Gastroesophageal sphincter (tissue), 4 donors: ENCODE results near the gene NRXN3. TPM values are rescaled to one million over a fixed set of nuclear protein-coding genes. Genes with fewer than 3 reads are reported as not detected.

Experiments
- ATAC-seq: fragments of 150-250 bp; one replicate; pipeline ENCODE4 v1.9.1; 2016; ENCODE audit warnings: mild to moderate bottlenecking, moderate library complexity
- H3K27ac ChIP-seq, 4 donors: fragments of 200-600 bp; sonication (generic) in 3 of 4; 1 replicate in 3 of 4; 2 replicates in 1 of 4; pipeline ENCODE4 v1.5.1; 2016 to 2019
- H3K27me3 ChIP-seq: fragments of 200-600 bp; sonication (generic); one replicate; pipeline ENCODE4 v1.5.1; 2019
- H3K36me3 ChIP-seq, 2 donors: fragments of 200-600 bp; sonication (generic); one replicate each; pipeline ENCODE4 v1.5.1; 2019; ENCODE audit warnings: control low read depth in 1 of 2
- H3K4me1 ChIP-seq, 3 donors: fragments of 200-600 bp; sonication (generic); 1 replicate in 2 of 3; 2 replicates in 1 of 3; pipeline ENCODE4 v1.5.1; 2016 to 2019; ENCODE audit warnings: control low read depth in 2 of 3
- H3K4me3 ChIP-seq, 2 donors: fragments of 200-600 bp; sonication (generic); one replicate each; pipeline ENCODE4 v1.5.1; 2019; ENCODE audit warnings: mild to moderate bottlenecking in 1 of 2, moderate library complexity in 1 of 2
- H3K9me3 ChIP-seq, 3 donors: fragments of 200-600 bp; sonication (generic); one replicate each; pipeline ENCODE4 v1.5.1; 2017 to 2019; ENCODE audit warnings: control low read depth in 2 of 3
- CTCF ChIP-seq, 4 experiments: fragments of 200-600 bp in 2 of 4; fragments of 450-650 bp in 2 of 4; sonication (generic) in 1 of 4; IDR thresholded peaks; one replicate each; pipeline ENCODE4 v1.5.1; 2017 to 2019; ENCODE audit warnings: antibody characterized with exemption in 4 of 4, mild to moderate bottlenecking in 2 of 4, moderate library complexity in 2 of 4
- EP300 ChIP-seq: sonication (generic); formaldehyde crosslinking; IDR thresholded peaks from one replicate; pipeline ENCODE4 v1.6.1; 2017; ENCODE audit warnings: antibody characterized with exemption, mild to moderate bottlenecking
- POLR2A ChIP-seq, 2 donors: fragments of 450-650 bp; IDR thresholded peaks; one replicate each; pipeline ENCODE4 v1.6.1; 2017; ENCODE audit warnings: antibody characterized with exemption in 2 of 2, mild to moderate bottlenecking in 2 of 2, moderate library complexity in 1 of 2
- POLR2AphosphoS5 ChIP-seq: sonication (generic); formaldehyde crosslinking; IDR thresholded peaks from one replicate; pipeline ENCODE4 v1.6.1; 2017; ENCODE audit warnings: antibody characterized with exemption
- WGBS, 2 donors: methylation state at CpG; one replicate each; pipeline ENCODE4 v1.1.5; 2018; ENCODE audit warnings: low coverage in 1 of 2; 5-methylcytosine and 5-hydroxymethylcytosine counted together
- total RNA-seq, 4 donors: library from RNA; depleted of rRNA; stranded (reverse); fragments of >200 nt; gene quantifications; one replicate each; pipeline ENCODE4 v1.1.0, GENCODE V29; 2016

NRXN3 gene
- total RNA-seq, 4 donors from 2014 or later = 74.2 to 192 (median 98.2) TPM

DNA sequence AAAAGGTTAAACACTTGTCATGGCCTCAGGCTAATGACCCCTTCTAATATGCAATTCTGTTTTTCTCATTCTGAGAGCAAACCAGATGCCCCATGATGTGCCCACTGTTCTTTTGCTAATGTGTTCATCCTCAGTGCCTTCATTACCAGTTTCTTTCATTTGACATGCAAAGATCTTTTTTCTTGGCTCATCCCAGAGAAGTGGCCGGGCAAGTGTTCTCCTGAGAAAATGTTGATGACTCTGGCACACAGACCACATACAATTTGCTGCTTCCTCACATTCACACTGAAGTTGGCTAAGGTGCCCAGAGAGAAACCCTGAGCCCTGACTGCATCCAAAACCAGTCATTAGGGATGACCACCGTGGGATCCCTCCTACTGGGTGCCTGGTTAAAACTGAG, 1207.8 kb downstream of the NRXN3 start:
- Histone ChIP-seq H3K4me3 (no peak overlapping the region), H3K36me3 (no peaks in the 10 kb centered on the region), H3K9me3 (no peaks in the 10 kb centered on the region), H3K4me1 (peaks cover 0 to 17% (median 0%) of the 10 kb centered on the region in 3 donors), H3K27me3 (no peaks in the 10 kb centered on the region), H3K27ac (no peak overlapping the region)
- 70 to 100% methylated on average over 1 to 2 of the region's 2 CpGs for WGBS, 2 donors
- no peak for TF ChIP-seq EP300
- ATAC-seq = no peak

DNA sequence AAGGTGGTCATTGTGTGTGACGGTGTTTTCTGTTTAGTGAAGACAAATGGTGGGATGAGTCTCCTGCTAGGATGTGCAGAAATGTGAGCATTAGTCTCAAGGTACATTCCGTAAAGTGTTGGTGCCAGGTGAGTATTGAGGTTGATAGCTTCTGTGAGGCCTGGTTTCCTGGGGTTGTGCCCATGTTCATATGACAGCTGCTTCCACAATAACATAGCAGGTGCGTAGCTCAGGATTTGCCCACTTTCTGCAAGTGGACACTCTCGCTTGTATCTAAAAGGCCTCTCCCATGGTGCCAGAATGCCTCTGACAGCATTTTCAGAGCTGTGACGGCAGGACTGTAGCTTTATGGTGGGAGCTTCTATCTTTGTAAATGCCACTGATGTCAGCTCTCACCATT, 1209.1 kb downstream of the NRXN3 start:
- Histone ChIP-seq H3K27me3 (no peaks in the 10 kb centered on the region), H3K4me1 (peaks cover 0 to 27% (median 3%) of the 10 kb centered on the region in 3 donors), H3K9me3 (no peaks in the 10 kb centered on the region), H3K36me3 (no peaks in the 10 kb centered on the region), H3K27ac (no peak overlapping the region), H3K4me3 (no peak overlapping the region)
- 96 to 100% methylated on average over 1 to 3 of the region's 5 CpGs for WGBS, 2 donors
- TF ChIP-seq EP300 = no peak
- no peak for TF ChIP-seq POLR2A (IDR thresholded peaks at IDR 0.05)
- no peak for TF ChIP-seq POLR2AphosphoS5
- TF ChIP-seq CTCF (IDR thresholded peaks at IDR 0.05) = no peak
- ATAC-seq = no peak

GRCh38 chr14:79383031-79383430, 1212.9 kb downstream of the NRXN3 start:
- H3K9me3 ChIP-seq = no peaks in the 10 kb centered on the region
- no peak overlapping the region for H3K4me3 ChIP-seq
- ATAC-seq = no peak
- peaks cover 0 to 16% (median 3%) of the 10 kb centered on the region in 3 donors for H3K4me1 ChIP-seq
- H3K27me3 ChIP-seq = no peaks in the 10 kb centered on the region
- H3K27ac ChIP-seq = no peak overlapping the region
- TF ChIP-seq POLR2AphosphoS5 (no peak), POLR2A (IDR thresholded peaks at IDR 0.05) (no peak), EP300 (no peak), CTCF (IDR thresholded peaks at IDR 0.05) (no peak)
- H3K36me3 ChIP-seq = no peaks in the 10 kb centered on the region

DNA sequence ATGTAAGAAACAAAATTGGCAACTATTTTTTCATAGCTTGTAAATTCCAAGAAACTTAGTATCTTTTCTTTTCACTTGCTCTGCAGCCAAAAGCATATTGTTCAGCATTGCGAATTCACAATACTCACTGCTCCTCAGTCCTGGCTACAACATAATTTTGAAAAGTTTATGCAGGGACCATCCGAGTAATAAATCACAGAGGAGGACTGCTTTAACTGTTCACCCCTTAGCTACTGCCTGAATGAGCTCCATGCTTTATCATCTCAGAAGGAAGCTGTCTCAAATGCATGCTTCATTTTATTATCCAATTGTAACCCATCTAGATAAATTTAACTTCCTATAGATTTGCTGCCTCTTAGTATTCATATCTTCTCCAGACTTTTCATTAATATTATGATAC, 1213.3 kb downstream of the NRXN3 start:
- no peak overlapping the region for H3K27ac ChIP-seq
- H3K27me3 ChIP-seq = no peaks in the 10 kb centered on the region
- no peak overlapping the region for H3K4me3 ChIP-seq
- ATAC-seq = no peak
- H3K9me3 ChIP-seq = no peaks in the 10 kb centered on the region
- no peaks in the 10 kb centered on the region for H3K36me3 ChIP-seq
- 13 to 20% methylated on average over 2 of the region's 2 CpGs for WGBS, 2 donors
- no peak for TF ChIP-seq EP300
- TF ChIP-seq POLR2AphosphoS5 = no peak
- TF ChIP-seq CTCF (IDR thresholded peaks at IDR 0.05) = no peak
- TF ChIP-seq POLR2A (IDR thresholded peaks at IDR 0.05) = no peak
- H3K4me1 ChIP-seq = peaks cover 0 to 16% (median 3%) of the 10 kb centered on the region in 3 donors

DNA sequence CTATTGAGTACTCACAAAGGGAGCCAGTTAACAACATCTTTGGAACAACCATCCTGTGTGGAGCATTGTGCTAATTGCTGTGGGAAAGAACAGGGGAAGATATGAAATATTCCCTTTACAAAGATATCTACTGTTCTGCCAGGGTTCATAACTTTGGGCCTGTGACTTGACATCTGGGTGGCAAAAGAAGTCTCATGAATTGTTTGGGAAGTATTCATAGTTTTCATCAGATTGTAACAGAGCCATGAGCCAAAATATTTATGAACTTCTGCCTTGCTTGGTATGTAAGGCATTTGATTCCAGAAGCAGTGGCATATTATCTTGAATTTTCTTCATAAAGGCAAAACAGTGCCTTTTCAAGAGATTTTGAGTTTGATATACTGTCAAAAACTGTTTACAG, 1224.9 kb downstream of the NRXN3 start:
- Histone ChIP-seq H3K9me3 (no peaks in the 10 kb centered on the region), H3K27me3 (no peaks in the 10 kb centered on the region), H3K4me3 (no peak overlapping the region), H3K4me1 (peaks cover 0 to 31% (median 2%) of the 10 kb centered on the region in 3 donors), H3K36me3 (no peaks in the 10 kb centered on the region), H3K27ac (peak overlapping the region in 1 of 4 donors; percentile 24)
- no peak for ATAC-seq
- TF ChIP-seq CTCF (IDR thresholded peaks at IDR 0.05) (no peak), POLR2A (IDR thresholded peaks at IDR 0.05) (no peak), EP300 (no peak), POLR2AphosphoS5 (no peak)
